ENCODE results near the gene PRDX5.

PRDX5 gene

GRCh38 chr11:64368673-64369074 lies 50.8 kb downstream of the PRDX5 start:
- TF ChIP-seq CTCF (IDR thresholded peaks at IDR 0.05) (no peak), ZFX (IDR thresholded peaks at IDR 0.05; ENCODE audit: borderline replicate concordance) (no peak)
- H3K27ac ChIP-seq, result no peak overlapping the region

GRCh38 chr11:64369440-64370421 lies 51.8 kb downstream of the PRDX5 start:
- H3K27ac ChIP-seq, result no peak overlapping the region
- no peak for TF ChIP-seq ZFX (IDR thresholded peaks at IDR 0.05; ENCODE audit: borderline replicate concordance)

GRCh38 chr11:64371201-64371600 lies 53.3 kb downstream of the PRDX5 start:
- H3K27ac ChIP-seq, result no peak overlapping the region
- TF ChIP-seq CTCF (IDR thresholded peaks at IDR 0.05), result no peak
- no peak for TF ChIP-seq ZFX (IDR thresholded peaks at IDR 0.05; ENCODE audit: borderline replicate concordance)

Measured in 22Rv1 (cell line).